ENCODE results near the gene SANBR. TPM values are rescaled to one million over a fixed set of nuclear protein-coding genes. Genes with fewer than 3 reads are reported as not detected.
"Not testable (repeated sequence)": the region's sequence is repeated elsewhere in the genome, so short reads cannot be mapped to it uniquely, and the experiment has no call there.

The SANBR gene
- total RNA-seq = 89.8 TPM

GRCh38 chr2:61065714-61066709 lies at the start of gene SANBR:
SANBR (plus strand) TSS chr2:61065871; CDS start chr2:61070351, 4,480 bp downstream.
- peak; percentile 88 for DNase-seq

DNA sequence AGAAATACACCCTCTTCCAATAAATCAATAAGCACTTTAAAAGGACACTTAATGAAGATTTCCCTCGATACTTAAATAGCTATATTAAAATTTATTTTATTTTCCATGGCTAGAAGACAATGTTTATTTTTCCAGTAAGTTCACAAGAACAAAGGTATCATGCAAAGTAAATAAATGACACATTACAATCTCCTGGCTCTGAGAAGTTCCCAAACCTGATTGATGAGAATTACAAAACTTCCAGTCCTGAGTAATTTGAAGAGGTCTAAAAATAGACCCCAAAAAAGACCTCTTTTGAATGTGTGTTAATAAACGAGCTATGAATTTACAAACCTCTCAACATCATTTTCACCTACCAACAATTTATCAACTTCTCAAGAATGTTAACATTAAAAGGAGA lies 49.7 kb upstream of the SANBR start:
- no peak for DNase-seq

DNA sequence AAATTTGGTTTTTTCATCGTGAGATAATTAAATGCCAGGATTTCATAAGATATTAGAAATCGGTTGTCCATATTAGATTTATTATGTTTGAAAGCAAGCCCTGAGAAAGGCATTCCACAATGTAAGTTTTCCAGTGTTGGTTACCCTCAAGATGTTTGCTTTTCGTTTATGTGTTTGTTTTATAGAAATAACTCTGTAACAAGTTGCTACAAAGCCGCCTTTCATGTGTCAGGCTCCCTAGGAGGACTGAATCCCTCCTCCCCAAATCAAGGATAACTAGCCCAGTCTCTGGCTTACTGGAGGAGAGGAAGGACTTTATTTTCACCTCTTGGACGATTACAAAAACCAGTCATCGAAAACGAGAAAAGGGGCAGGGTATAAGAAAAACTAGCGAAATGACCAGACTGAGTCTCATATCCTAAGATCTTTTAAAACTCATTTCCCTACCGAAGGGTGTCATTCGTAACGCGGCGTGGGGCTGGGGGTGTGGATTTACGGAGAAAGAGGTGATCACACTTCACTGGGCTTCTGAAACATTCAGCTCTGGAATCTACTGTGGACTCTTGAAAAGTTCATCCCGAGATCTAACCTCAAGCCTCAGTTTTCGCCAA lies 49.2 kb upstream of the SANBR start:
- DNase-seq = no peak

- DNase-seq = peak; percentile 85
Observed at GRCh38 chr2:61017003-61017555, 48.6 kb upstream of the SANBR start.

DNA sequence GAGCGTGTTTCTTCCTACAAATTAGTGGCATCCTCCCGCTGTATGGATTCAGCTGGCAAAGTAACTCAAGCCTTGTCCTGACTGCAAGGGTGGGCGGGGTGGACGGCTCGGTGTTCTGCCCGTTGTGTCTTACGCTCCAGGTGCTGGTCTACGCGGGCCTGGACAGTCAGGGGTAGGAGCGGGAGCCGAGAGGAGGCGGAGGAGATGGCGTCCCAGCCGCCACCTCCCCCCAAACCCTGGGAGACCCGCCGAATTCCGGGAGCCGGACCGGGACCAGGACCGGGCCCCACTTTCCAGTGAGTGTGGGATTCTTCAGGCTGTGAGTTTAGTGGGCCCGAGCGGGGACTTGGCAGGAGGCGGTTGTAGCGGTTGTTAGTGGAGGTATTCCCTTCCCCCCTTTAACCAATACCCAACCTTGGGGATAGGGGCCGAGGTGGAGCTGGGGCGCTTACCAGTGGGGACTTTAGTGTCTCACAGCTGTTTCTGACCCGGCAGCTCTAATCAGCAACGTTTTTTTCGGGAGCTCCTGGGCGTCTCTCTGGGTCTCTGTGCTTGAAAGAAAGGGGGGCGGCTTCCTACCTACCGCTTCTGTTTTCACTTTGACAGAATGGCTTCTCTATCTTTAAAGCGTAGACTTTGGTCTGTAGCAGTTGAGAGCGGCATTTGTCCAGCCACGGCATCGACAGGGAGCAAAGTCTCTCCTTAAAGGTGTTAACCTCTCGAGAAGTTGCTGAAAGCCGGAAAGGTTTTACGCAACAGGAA lies 47.9 kb upstream of the SANBR start, which contains the start of the genes PEX13 and PUS10:
PEX13 (plus strand) TSS at position 165 of the 762 bp plus-strand sequence; CDS start at position 205, 40 bp downstream.
PUS10 (minus strand) TSS at position 700 of the 762 bp plus-strand sequence. CDS start 6,365 bp downstream, outside the sequence.
- DNase-seq = peak; percentile 85

- no peak for DNase-seq
Observed at GRCh38 chr2:61018318-61018755, 47.3 kb upstream of the SANBR start.

GRCh38 chr2:61018798-61019197 lies 46.9 kb upstream of the SANBR start:
- no peak for DNase-seq

DNA sequence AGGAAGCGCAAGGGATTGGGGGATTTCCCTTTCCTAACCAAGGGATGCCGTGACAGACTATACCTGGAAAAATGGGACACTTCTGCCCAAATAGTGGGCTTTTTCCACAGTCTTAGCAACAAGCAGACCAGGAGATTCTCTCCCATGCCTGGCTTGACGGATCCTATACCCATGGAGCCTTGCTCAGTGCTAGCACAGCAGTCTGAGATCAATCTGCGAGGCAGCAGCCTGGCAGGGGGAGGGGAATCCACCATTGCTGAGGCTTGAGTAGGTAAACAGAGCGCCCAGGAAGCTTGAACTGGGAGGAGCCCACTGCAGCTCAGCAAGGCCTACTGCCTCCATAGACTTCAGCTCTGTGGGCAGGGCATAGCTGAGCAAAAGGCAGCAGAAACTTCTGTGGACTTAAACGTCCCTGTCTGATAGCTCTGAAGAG lies 44.4 kb upstream of the SANBR start:
- DNase-seq = no peak

- DNase-seq = no peak
Observed at GRCh38 chr2:61023670-61024069, 42.0 kb upstream of the SANBR start.

GRCh38 chr2:61029533-61029932 lies 36.1 kb upstream of the SANBR start:
- DNase-seq = no peak

- not testable (repeated sequence) for DNase-seq
Observed at GRCh38 chr2:61034592-61034991, 31.1 kb upstream of the SANBR start.

DNA sequence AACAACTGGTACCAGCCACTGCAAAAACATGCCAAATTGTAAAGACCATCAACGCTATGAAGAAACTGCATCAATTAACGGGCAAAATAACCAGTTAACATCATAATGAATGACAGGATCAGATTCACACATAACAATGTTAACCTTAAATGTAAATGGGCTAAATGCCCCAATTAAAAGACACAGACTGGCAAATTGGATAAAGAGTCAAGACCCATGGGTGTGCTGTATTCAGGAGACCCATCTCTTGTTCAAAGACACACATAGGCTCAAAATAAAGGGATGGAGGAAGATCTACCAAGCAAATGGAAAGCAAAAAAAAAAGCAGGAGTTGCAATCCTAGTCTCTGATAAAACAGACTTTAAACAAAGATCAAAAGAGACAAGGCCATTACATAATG lies 29.0 kb upstream of the SANBR start:
- not testable (repeated sequence) for DNase-seq

DNA sequence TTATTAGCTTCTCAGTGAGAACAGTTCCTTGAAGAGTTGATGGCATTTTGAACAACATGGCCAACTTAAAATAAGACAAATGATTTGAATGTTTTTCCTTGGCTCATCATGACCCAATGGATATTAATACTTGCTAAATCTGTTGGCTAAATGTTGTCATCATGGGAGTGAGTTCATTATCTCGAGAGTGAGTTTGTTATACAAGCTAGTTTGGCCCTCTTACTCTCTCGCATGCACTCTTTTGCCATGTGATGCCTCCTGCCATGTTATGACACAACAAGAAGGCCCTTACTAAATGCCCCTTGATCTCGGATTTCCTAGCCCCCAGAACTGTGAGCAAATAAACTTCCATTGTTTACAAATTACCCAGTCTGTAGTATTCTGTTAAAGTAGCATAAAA lies 22.9 kb upstream of the SANBR start:
- no peak for DNase-seq

GRCh38 chr2:61044636-61045035 lies 21.0 kb upstream of the SANBR start:
- no peak for DNase-seq

DNA sequence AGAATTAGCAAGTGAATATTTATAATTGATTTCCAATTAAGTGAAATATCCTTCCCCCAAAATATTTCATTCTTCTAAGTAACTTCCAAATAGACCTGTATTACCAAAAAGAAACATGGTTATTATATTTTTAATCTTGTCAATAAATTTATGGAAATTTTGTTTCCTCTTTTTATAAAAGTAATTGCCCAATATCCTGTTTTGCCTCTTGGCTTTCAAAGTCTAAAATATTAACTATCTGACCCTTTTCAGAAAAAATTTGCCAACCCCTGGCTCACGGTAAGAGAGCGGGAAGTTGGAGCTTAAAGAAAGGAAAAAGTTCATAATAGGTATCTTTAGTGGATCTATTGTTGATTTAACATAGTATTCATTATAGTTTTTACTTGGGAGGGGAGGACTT lies 20.4 kb upstream of the SANBR start:
- no peak for DNase-seq

DNA sequence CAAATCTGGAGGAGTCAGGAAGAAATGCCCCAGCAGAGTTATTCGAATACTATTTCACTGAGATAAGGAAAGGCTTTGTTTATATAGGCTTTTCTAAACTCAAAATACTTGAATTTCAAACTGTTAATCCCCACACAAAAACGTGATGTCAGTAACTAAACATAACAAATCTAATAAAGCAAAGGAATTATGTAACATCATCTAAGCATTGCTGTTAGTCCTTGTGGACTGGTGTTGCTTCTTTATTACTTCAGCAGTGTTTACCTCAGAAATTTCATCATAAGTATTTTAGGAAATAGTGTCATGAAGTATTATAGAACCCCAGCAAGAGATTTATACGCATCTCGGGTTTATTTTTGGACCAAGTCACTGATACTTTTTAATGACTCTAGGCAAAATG lies 19.7 kb upstream of the SANBR start:
- DNase-seq = no peak

GRCh38 chr2:61055557-61055956 lies 10.1 kb upstream of the SANBR start:
- no peak for DNase-seq

GRCh38 chr2:61057562-61057961 lies 8.1 kb upstream of the SANBR start:
- DNase-seq = no peak

DNA sequence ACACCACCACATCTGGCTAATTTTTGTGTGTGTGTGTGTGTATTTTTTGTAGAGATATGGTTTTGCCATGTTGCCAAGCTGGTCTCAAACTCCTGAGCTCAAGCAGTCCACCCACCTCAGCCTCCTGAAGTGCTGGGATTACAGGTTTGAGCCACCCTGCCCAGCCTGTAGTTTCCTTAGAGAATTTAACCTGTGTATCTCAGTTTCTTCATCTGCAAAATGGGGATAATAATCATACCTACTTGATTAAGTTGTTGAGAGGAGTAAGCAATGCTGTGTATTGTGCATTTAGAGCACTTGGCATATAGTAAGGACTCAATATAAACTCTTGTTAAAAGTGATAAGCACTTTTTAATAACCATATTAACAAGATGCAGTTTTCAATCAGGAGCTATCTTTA lies 6.3 kb upstream of the SANBR start:
- no peak for DNase-seq

DNA sequence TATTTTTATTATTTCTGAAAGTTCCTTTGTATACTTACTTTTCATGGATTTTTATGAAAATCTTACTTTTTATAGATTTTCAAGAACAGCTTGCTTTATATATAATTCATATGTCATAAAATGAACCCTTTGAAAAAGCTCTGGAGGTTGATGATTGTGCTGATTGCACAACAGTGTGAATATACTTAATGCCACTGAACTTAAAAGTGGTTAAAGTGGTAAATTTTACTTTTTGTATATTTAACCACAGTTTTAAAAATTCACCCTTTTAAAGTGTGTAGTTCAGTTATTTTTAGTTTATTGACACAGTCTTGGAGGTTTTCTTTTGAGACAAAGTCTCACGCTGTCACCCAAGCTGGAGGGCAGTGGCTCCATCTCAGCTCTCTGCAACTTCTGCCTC lies 8.4 kb downstream of the SANBR start:
- no peak for DNase-seq

- no peak for DNase-seq
Observed at GRCh38 chr2:61085883-61086282, 20.2 kb downstream of the SANBR start.

DNA sequence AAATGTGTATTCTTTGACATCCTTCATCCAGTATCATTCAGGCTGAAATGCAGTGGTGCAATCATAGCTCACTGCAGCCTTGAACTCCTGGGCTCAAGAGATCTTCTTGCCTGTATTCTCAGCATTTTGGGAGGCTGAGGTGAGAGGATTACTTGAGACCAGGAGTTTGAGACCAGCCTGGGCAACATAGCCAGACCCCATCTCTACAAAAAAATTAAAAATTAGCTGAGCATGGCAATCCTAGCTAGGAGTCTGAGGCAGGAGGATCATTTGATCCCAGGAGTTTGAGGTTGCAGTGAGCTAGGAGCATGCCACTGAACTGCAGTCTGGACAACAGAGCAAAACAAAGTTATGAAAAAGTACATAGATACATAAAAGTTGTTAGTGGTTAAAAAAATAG lies 24.1 kb downstream of the SANBR start:
- DNase-seq = no peak
